ENCODE results near the gene CGB5. TPM values are rescaled to one million over a fixed set of nuclear protein-coding genes. Genes with fewer than 3 reads are reported as not detected.
"Not testable (repeated sequence)": the region's sequence is repeated elsewhere in the genome, so short reads cannot be mapped to it uniquely, and the experiment has no call there.

Gene CGB5
- not detected for total RNA-seq

DNA sequence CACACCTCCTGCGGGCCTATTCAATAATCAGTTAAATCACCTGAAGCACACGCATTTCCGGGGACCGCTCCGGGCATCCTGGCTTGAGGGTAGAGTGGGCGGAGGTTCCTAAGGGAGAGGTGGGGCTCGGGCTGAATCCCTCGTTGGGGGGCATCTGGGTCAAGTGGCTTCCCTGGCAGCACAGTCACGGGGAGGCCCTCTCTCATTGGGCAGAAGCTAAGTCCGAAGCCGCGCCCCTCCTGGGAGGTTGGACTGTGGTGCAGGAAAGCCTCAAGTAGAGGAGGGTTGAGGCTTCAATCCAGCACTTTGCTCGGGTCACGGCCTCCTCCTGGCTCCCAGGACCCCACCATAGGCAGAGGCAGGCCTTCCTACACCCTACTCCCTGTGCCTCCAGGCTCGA lies at the start of gene CGB5:
Gene CGB5 (plus strand): TSS at position 301 of the 400 bp plus-strand sequence. CDS start 362 bp downstream, outside the sequence.
- H3K27ac ChIP-seq; DNase-seq (ENCODE audit: extremely low spot score in 2 of 2); H3K36me3 ChIP-seq; H3K4me3 ChIP-seq; H3K27me3 ChIP-seq; H3K9me3 ChIP-seq; intact Hi-C loops (cut with DNase I); H3K4me1 ChIP-seq: not testable (repeated sequence)

DNA sequence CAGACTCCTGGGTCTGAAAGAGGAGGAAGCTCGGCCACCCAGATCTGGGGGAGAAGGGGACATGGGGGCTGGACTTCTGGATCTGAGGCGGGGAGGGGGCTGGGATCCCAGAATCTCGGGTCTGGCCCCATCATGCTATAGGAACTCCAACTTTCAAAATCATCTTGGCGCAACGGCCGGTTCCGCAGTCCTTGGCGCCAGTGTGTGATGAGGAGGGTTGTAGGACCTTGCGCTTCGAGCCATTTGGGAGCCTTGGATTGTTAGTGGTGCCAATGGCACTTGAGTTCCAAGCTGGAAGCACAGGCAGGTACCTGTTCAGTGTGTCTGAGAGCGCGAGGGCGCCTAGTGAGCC lies 49.6 kb upstream of the CGB5 start:
- peaks cover 46% of the 10 kb centered on the region for H3K4me1 ChIP-seq
- peak overlapping the region; percentile 99 for H3K27ac ChIP-seq
- no peak for DNase-seq (ENCODE audit: extremely low spot score in 2 of 2)
- no peaks in the 10 kb centered on the region for H3K9me3 ChIP-seq
- peak overlapping the region; percentile 90 to 98 for H3K4me3 ChIP-seq
- intact Hi-C loops (cut with DNase I) = loop anchor here (10.0 kb wide), 1 partner anchor 151 kb away; no protein-coding TSS in a partner anchor
- TF ChIP-seq POLR2AphosphoS5 (IDR thresholded peaks at IDR 0.05; ENCODE audit: insufficient read depth in 1 of 2, low read depth in 1 of 2) (no peak), POLR2A (IDR thresholded peaks at IDR 0.05) (no peak)
- H3K36me3 ChIP-seq = peaks cover 0 to 7% of the 10 kb centered on the region in 2 donors
- no peaks in the 10 kb centered on the region for H3K27me3 ChIP-seq

DNA sequence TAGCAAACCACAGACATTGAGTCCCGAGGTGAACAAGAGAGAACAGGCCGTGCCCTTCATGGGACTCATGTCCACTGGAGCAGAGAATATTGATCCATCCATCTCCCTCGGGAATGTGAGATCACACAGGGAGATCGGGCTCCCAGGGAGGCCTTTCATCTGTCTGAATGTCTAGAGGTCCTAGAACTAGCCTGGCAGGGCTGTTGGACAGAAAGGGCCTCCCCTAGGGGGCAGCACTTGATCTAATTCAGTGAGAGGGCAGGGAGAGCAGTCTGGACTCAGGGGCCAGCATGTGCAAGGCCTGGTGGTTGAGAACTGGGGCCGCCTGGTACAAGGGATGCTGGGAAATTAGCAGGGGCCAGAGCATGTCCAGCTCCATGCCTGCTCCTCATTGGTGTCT lies 45.7 kb upstream of the CGB5 start:
- intact Hi-C loops (cut with DNase I) = loop anchor here (10.0 kb wide), 1 partner anchor 147 kb away; no protein-coding TSS in a partner anchor
- peaks cover 0 to 8% of the 10 kb centered on the region in 2 donors for H3K36me3 ChIP-seq
- no peak overlapping the region for H3K4me3 ChIP-seq
- peaks cover 13% of the 10 kb centered on the region for H3K4me1 ChIP-seq
- no peaks in the 10 kb centered on the region for H3K27me3 ChIP-seq
- H3K9me3 ChIP-seq = no peaks in the 10 kb centered on the region
- no peak overlapping the region for H3K27ac ChIP-seq
- TF ChIP-seq POLR2AphosphoS5 (IDR thresholded peaks at IDR 0.05; ENCODE audit: insufficient read depth in 1 of 2, low read depth in 1 of 2) (no peak), POLR2A (IDR thresholded peaks at IDR 0.05) (no peak)
- TF ChIP-seq, protein P1, sequence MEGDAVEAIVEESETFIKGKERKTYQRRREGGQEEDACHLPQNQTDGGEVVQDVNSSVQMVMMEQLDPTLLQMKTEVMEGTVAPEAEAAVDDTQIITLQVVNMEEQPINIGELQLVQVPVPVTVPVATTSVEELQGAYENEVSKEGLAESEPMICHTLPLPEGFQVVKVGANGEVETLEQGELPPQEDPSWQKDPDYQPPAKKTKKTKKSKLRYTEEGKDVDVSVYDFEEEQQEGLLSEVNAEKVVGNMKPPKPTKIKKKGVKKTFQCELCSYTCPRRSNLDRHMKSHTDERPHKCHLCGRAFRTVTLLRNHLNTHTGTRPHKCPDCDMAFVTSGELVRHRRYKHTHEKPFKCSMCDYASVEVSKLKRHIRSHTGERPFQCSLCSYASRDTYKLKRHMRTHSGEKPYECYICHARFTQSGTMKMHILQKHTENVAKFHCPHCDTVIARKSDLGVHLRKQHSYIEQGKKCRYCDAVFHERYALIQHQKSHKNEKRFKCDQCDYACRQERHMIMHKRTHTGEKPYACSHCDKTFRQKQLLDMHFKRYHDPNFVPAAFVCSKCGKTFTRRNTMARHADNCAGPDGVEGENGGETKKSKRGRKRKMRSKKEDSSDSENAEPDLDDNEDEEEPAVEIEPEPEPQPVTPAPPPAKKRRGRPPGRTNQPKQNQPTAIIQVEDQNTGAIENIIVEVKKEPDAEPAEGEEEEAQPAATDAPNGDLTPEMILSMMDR (IDR thresholded peaks at IDR 0.05) = no peak
- DNase-seq (ENCODE audit: extremely low spot score in 2 of 2) = no peak

DNA sequence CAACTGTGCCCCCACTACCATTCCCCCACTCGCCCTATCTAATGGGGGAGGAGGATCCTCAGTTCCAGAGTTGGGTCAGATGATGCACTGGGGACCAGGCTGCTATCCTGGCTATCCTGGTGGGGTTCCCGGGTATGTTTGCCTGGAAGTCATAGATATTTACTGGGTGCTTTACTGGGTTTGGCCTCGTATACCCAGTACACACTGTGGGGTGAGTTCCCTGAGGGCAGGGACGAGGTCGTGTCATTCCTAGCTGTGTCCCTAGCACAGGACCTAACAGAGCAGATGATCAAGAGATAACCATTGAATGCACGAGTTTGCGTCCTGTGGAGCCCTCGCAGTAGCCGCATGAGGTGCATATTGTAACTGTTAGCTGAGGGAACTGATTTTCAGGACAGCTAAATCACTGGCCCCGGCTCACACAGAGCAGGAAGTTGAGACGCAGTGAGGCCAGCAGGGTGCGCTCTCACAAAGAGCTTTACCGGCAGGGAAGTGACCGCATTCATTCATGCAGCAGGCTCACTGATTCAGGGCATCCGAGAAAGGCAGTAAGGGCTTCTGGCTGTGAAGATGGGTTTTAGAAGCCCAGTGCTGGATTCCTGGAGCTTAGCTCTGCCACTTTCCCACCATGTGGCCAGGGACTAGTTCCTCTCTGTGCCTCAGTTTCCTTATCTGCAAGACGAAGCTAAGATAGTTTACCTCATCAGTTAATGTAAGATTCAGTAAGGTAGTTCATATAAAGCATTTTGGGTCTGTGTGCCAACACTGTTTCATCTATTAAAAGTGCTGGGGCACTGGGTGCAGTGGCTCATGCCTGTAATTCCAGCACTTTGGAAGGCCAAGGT lies 43.9 kb upstream of the CGB5 start:
- peaks cover 6 to 24% of the 10 kb centered on the region in 2 donors for H3K36me3 ChIP-seq
- TF ChIP-seq, protein P1 (IDR thresholded peaks at IDR 0.05) = peak in 1 of 3 experiments; percentile 32
- TF ChIP-seq POLR2A (IDR thresholded peaks at IDR 0.05) = no peak
- no peak overlapping the region for H3K4me3 ChIP-seq
- H3K4me1 ChIP-seq = peaks cover 5% of the 10 kb centered on the region
- H3K27me3 ChIP-seq = no peaks in the 10 kb centered on the region
- DNase-seq (ENCODE audit: extremely low spot score in 2 of 2) = no peak
- intact Hi-C loops (cut with DNase I) = loop anchor here (10.0 kb wide), 1 partner anchor 145 kb away; no protein-coding TSS in a partner anchor
- no peak overlapping the region for H3K27ac ChIP-seq
- no peaks in the 10 kb centered on the region for H3K9me3 ChIP-seq

DNA sequence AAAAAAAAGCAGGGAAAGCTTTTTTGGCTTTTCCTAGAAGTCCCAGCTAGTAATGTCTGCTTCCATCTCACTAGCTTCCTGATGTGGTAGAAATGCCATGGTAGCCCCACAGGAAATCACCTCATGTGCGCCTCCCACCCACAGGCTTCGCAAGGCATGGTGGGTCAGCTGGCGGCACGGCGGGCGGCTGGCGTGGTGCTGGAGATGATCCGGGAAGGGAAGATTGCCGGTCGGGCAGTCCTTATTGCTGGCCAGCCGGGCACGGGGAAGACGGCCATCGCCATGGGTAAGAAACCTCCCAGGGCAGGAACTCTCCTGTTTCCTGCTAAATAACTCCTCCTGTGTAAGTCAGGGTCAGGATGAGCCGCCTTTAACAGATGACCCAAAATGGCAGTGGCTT lies 39.5 kb upstream of the CGB5 start:
- Histone ChIP-seq H3K27me3 (no peaks in the 10 kb centered on the region), H3K4me3 (no peak overlapping the region), H3K27ac (no peak overlapping the region), H3K36me3 (peaks cover 6 to 55% of the 10 kb centered on the region in 2 donors), H3K4me1 (no peaks in the 10 kb centered on the region), H3K9me3 (no peaks in the 10 kb centered on the region)
- intact Hi-C loops (cut with DNase I) = no loop called here
- no peak for DNase-seq (ENCODE audit: extremely low spot score in 2 of 2)
- TF ChIP-seq, protein P1 (IDR thresholded peaks at IDR 0.05) = no peak
- no peak for TF ChIP-seq POLR2A (IDR thresholded peaks at IDR 0.05)
- TF ChIP-seq POLR2AphosphoS5 (IDR thresholded peaks at IDR 0.05; ENCODE audit: insufficient read depth in 1 of 2, low read depth in 1 of 2) = no peak

DNA sequence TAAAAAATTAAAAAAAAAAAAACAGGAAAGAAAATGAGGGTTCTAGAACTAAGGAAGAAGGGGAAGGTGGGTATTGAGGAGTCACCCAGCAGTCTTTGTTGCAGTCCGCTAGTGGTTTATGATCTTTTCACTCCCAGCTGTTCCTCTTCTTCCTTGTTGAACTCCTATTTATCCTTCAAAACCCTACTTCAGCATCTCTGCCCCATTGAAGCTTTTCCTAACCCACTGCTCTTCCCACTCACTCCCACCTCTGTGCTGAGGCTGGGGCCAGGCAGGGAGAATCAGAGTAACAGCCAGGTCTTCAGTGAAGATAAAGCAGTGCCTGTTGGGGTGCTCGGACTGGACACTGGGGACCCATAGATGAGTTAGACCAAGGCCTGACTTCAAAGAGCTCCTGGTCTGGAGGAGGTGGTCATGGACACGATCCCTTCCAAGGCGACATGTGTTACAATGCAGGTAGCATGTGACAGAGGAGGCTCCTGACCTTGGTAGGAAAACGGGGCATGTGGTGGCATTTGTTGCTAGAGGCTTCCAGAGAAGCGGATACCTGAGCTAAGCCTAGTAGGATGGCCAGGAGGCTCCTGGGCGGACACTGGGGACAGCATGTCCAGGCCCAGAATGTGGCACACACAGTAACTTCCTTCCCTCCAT lies 38.6 kb upstream of the CGB5 start:
- peaks cover 6 to 64% of the 10 kb centered on the region in 2 donors for H3K36me3 ChIP-seq
- no peaks in the 10 kb centered on the region for H3K4me1 ChIP-seq
- H3K4me3 ChIP-seq = no peak overlapping the region
- no peaks in the 10 kb centered on the region for H3K27me3 ChIP-seq
- TF ChIP-seq POLR2A (IDR thresholded peaks at IDR 0.05) = no peak
- TF ChIP-seq, protein P1 (IDR thresholded peaks at IDR 0.05) = no peak
- TF ChIP-seq POLR2AphosphoS5 (IDR thresholded peaks at IDR 0.05; ENCODE audit: insufficient read depth in 1 of 2, low read depth in 1 of 2) = no peak
- H3K9me3 ChIP-seq = no peaks in the 10 kb centered on the region
- intact Hi-C loops (cut with DNase I) = no loop called here
- H3K27ac ChIP-seq = no peak overlapping the region
- no peak for DNase-seq (ENCODE audit: extremely low spot score in 2 of 2)

Measured in vagina (tissue), 2 donors.